ENCODE measurements around the gene GAGE12J.

DNA sequence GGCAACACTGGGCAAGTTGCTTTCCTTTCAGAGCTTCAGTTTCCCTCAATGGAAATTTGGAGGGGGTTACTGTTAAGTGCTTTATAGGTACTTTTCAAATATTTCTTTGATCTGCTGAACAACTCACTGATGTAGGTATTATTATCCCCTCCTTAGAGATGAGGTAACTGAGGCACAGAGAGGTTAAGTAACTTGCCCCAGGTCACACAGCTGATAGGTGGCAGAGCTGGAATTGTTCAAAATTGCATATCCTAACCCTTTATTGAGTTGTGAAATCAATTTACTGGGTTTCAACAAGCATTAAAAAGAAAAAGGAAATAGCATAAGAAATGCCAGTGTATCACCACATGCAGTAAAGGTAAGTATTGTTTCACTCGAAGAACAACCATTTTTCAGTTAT lies 45.6 kb upstream of the GAGE12J start:
- TF ChIP-seq POLR2A (IDR thresholded peaks at IDR 0.05; ENCODE audit: low read length) (no peak), GATA1 (IDR thresholded peaks at IDR 0.05; ENCODE audit: low read depth, low read length) (no peak)

Data from erythroblast (primary cell).